HG02763 (cell line): Measurements from ENCODE around the gene SRGAP3.

Experiments
- ATAC-seq: cut with Tn5 transposase; IDR thresholded peaks from one replicate; pipeline ENCODE4 v1.9.1; 2021; ENCODE audit warnings: mild to moderate bottlenecking, moderate library complexity; ENCODE audit not compliant: unreplicated experiment

SRGAP3 gene

DNA sequence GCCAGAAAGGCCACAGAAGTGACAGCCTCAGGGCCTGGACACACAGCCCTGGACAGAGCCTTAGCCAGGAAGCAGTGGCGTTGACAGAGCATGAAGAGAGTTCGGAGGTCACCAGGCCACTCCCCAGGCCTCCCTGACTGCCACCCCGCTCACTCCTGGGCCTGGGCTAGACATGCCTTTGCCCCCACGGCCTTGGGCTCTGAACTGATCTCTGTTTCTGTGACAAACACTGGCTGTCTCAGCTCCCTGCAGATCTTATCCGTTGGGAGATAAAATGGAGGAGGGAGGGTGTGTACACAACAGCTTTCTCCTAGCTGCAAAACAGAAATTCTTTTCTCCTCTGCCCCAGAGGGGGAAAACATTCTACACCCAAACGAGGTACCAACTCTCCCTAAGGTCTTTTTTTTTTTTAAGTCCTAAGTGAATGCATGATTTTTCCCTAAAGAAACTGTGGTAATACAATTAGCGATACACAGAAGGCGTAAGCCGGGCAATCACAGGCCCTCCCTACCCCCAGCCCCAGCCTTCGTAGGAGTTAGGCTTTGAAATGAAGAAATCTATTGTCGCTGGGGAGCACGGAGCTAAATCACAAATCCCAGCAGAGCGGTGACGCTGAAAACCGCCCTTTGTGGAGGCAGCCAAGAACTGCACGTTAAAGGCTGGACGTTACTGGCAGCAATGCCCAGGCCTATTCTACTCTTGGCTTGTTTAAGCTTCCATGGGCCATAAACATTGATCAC is 45.0 kb downstream of the SRGAP3 start:
- no peak for ATAC-seq

DNA sequence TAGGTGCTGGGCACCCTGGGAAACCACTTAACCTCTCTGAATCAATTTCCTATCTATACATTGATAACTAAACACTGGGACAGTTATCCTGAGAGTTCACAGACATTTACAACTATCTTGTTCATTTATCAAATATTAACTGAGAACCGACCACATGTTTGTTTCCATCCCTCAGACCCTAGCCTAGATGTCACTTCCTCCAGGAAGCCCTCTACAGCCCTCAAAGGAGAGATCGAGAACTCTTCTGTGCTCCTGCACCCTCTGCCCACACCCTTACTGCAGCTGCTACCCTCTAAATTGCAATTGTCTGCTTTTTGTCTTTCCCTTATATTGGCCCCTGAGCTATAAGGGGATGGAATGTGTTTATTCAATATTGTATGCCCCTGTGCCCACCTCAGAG is 46.1 kb downstream of the SRGAP3 start:
- no peak for ATAC-seq

DNA sequence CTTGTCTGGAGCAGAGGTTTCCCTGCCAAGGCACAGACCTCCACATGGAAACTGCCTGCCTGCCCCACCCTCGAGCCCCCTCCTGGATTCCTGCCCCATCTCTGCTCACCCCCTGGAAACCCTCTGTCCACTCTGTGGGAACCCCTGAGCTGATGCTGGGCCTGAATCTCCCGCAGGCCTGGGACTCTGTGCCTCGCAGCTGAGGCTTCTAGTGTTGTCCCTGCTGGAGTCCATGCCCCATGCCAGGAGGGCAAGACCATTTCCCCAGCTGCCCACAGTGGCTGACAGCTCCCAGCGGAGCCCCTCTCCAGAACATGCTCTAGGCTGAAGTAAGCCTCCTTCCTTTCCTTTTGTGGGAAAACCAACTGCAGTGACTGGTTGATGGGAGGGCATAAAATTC is 46.9 kb downstream of the SRGAP3 start:
- no peak for ATAC-seq

DNA sequence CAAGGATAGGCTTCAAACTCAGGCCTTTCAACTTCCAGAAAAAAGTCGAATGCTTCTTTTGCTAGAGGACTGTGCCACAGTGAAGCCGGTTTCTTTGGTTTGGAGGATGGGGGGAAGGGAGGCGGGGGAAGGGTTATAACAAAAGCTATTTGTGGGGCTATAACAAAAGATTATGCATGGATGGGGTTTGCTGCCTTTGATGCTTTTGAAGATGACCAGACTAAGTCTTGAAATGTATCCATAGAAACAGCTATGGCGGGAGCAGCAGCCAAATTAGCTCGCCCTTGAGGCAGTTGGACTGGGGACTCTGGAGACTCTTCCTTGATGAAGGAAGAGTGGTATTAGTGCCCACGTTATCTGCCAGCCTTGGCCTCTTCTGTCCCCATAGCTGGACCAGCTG is 47.5 kb downstream of the SRGAP3 start:
- ATAC-seq: no peak

DNA sequence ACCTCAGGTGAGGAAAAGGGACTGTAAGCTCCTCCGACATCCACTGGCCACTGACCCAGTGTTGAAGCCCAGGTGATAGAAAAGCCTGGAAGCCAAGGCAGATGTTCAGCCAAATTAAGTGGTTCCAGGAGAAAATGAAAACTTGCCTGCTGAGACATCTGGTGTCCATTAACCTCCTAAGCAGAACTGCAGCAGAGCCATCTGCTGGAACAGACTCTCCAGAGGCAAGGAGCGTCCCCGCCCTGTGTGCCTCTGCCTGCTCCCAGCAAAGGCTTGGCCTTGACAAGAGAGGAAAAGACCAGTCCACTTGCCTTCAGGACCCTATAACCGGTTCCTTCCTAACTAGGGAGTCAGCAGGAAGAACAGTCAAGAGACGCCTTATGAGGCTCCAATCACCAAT is 48.2 kb downstream of the SRGAP3 start:
- no peak for ATAC-seq

DNA sequence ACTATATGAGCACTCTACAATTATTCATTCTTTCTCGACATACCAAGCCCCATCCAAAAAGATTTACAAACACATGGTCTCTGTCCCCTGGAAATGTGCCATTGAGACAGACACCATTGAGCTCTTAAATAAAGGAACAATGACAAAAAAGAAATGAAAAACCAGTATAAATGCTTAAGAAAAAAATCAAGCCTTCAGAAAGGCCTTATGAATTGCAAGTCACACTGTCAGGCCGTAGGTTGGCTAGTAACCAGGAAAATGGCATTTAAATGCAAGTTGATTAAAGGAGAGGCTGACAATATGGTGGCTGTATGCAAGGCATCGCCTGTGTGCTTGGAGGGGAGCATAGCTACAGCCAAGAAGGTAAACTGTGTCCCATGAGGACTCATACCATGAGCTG is 49.7 kb downstream of the SRGAP3 start:
- no peak for ATAC-seq

DNA sequence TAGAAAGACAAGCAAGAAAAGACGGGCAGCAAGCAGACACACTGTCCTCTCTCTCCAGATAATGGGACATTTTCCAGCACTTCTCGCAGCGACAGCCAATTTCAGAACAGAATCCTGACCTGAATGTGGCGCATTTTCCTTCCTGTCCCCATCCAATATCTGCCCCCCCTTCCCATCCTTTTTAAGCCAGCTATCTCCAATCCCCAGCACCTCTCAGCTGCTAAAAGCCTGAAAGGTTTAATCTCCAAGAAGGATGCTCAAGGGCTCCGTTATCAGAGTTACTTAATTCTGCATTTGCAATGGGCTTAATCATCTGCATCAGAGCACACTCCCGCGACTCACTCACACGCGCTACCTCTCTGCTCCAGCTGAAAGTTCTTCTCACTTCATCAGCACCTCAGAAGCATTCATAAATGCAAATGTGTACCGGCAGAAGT is 50.5 kb downstream of the SRGAP3 start:
- no peak for ATAC-seq

DNA sequence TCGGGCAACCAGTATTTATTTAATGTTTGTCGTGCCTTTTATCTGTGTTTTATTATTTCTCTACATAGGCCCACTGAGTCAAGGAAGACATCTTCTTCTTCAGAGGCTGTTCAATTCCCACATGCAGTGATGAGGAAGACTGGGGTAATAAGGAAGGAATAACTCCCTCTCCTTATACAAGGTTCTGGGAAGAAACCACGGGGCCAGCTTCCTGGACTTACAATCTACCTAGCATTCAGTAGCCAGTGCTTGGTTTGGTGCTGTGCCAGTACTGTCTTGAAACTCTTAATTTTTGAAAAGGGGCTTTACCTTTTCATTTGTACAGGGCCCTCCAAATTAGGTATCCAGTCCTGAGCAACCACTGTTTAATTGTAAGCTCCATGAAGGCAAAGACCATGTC is 51.2 kb downstream of the SRGAP3 start:
- ATAC-seq: no peak

DNA sequence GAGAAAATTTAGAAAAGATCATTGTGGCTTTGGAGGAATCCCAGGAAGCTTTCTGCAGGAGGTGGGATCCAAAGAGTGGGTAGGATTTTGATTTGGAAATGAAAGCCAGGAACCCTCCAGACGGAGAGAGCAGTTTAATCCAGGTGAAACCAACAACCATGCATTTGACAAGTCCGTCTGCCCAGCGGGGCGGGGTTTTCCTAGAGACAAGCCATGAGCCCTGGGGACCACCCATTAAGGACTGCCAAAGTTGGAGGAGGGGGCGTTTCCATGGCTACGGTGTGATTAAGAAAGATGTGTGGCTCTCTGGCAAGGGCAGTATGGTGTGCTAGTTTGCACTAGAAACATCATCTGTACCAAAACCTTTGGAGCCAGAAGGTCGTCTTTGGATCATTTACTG is 53.4 kb downstream of the SRGAP3 start:
- ATAC-seq: no peak

DNA sequence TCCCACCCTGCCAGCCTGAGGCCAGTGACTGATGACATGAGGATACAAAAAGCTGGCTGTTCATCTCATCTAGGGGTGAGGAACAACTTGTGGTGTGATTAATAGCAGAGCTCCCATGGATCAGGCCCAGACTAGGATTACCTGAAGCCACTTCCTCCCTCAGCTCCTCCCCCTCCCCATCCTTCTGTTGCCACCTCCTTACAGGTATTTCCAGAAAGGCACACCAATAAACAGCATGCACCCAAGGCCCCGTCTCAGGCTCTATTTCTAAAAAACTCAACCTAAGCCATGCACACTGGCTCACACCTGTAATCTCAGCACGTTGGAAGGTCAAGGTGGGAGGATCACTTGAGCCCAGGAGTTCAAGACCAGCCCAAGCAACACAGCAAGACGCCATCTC is 54.1 kb downstream of the SRGAP3 start:
- no peak for ATAC-seq

DNA sequence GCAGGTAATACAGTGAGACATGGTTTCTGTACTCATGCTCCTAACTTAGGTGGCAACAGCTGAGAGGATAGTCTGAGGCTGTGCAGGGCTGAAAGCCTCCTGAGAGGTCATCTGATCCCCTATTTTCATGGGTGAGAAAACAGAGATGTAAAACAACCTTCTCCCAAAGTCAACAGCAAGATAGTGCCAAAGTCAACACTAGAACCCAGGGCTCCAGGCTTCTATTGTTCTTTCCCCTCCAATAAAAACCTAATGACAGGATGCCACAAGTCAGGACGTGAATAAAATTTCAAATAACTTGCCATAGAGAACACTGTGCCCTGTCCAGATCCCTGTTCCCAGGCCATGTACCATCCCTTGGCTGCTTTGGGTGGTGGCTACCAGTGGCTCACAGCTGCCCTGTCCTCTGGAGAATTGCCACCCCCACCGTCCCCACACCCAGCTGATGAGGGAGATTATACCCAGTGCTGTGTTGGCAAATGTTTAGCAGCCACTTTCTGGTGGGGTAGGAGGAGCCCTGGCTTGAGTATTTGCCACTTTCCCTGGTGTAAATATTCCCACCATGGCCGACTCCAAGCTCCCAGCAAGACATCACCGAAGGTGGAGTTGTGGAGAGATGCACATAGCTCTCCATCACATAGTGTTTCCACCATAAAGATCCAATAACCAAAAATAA is 54.8 kb downstream of the SRGAP3 start:
- no peak for ATAC-seq

DNA sequence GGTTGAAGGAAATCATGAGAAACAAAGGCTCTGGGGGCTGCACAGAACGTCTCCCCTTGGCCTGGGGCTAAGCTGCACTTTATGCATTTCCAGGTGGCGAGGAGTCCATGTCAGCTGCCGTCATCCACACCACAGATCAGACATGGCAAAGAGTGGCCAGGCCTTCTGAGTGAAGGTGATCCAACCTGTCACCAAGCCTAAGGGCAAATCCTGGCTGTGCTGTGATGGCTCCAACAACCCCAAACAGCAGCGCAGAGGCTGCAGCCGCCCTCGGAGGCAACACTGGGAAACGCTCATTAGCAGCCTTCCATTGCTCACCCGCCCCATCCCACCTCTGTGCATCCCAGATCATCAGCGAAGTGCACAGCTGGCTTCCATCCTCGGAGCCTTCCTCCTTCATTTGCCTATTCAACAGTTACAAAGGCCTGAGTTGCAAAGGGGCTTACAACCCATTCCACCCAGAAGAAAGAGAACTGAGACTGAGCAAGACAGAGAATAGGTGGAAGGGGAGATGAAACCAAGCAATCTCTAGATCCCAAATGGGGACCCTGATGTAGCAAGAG is 55.7 kb downstream of the SRGAP3 start:
- no peak for ATAC-seq

DNA sequence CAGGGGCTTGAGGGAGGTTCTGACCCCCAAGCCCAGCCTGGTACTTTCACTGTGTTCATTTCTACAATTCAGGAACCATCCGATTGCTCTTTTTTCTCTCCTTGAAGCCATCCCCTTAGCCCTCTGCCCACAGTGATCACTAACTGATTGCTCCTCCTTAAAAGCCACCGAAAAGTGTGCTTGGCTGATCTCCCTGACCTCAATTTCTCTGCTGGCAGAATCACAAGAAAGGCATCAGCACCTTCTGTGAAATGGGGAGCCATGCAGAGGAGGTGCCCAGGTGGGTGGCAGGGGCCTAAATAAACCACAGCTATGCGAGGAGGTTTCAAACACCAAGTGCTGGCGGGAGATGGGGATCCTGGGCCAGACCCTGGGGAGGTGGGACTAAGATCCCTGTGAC is 56.2 kb downstream of the SRGAP3 start:
- ATAC-seq: no peak

DNA sequence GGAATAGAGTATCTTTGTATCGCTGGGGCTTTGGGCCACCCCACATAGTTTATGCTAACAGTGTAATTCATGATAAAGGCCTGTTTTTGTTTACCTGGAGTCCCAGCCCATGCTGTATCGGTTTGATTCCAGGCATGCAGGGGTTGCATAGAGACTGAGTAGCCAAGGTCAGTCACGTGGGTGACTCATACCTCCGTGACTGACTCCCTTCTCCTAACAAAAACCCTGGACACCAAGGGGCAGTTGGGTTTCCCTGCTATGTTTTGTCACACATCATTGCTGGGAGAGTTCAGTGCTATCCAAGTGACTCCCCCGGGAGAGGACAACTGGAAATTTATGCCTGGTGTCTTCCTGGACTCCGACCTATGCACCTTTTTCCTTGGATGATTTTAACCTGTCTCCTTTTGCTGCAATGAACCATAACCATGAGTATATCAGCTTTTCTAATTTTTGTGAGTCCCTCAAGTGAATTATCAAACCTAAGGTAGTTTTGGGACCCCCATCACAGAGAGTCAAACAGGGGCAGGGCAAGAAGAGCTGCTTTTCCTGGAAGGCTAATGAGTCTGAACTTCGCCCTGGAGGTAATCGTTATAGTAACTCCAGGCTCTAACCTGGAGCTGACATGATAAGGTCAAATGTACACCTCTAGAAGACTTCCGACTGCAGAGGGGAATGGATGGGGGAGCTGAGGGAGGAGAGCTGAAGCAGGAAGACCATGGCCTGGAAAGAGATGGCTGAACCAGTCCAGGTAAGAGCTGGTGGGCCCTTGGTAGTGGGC is 57.0 kb downstream of the SRGAP3 start:
- no peak for ATAC-seq

DNA sequence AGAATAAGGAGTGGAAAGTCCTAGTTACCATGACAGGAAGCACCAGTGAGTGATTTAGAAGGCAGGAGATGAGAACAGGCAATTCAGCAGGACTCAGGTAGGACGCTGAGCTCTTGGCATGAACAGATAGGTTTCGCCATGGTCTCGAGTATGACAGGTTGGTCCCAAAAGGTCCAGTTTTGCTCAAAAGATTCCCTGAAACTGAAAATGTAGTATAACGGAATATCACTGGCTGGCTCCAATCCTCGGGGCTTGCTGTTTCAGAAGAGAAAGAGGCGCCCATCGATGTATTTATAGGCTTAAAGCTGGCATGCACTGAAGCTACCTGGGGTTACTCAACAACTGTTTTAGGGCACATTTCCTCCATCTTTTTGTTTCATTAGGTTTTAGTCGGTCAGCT is 59.2 kb downstream of the SRGAP3 start:
- no peak for ATAC-seq

DNA sequence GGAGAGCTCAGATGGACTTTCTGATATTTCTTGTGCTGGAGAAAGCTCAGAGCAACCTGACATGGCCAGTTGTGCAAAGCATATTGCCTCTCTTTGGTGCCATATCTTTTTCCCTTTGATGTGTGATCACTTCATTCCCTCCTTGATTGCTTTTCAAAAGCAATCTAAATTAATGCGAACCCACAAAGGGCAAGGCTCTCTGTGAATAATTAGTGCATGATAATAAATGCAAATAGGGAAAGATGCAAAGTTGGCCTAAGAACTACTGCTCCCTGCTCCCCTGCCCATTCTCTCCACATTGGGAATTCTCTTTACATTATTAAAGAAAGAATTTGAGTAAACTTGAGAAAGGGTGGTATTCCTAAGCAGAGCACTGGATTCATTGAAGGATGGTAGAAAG is 60.9 kb downstream of the SRGAP3 start:
- ATAC-seq: no peak

DNA sequence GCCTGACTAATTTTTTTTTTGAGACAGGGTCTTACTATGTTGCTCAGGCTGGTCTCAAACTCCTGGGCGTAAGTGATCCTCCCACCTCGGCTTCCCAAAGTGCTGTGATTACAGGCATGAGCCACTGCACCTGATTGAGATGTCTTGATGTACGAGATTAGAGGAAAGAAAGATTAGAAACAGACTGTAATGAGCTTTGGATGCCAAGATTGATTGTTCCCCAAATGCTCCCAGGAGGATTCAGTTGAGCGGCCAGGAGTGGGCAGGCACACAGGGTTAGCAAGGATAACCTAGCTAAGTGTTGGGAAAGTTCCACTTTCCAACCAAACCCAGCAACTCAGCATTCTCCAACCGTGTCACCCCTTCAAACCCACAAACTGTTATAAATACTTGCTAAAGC is 63.7 kb downstream of the SRGAP3 start:
- ATAC-seq: no peak

DNA sequence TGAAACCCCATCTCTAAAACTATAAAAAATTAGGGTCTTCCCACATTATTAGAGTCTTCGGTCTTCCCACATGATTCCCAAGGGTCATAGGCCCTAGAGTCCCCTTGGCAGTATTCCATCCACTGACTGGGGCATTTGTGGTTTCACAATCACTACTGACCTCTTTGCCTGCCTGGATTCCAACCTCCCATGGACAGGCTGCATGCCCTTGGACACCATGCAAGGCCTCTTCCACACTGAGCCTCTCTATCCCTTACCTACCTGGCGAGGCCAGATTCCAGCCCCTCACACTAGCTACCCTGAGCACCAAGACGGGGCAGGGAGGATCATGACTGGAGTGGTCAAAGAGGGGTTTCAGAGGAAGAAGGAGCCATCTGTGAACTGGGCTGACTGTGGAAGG is 64.4 kb downstream of the SRGAP3 start:
- no peak for ATAC-seq

DNA sequence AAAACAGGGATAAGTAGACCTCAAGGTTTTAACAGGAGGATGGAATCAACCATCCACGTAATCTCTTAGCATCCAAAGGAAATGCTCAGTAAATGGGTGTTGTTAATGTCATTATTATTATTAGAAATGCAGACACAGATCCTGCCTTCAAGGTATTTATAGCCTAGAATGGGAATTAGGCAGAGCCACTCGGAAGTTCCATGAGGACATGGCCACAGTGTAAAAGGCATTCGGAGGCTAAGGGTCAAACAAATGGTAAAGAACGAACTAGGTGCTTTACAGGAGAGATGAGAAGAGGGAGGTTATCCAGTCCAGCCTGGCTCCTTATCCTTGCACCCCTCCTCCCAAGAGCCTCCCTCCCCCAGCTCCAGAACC is 65.0 kb downstream of the SRGAP3 start:
- no peak for ATAC-seq

DNA sequence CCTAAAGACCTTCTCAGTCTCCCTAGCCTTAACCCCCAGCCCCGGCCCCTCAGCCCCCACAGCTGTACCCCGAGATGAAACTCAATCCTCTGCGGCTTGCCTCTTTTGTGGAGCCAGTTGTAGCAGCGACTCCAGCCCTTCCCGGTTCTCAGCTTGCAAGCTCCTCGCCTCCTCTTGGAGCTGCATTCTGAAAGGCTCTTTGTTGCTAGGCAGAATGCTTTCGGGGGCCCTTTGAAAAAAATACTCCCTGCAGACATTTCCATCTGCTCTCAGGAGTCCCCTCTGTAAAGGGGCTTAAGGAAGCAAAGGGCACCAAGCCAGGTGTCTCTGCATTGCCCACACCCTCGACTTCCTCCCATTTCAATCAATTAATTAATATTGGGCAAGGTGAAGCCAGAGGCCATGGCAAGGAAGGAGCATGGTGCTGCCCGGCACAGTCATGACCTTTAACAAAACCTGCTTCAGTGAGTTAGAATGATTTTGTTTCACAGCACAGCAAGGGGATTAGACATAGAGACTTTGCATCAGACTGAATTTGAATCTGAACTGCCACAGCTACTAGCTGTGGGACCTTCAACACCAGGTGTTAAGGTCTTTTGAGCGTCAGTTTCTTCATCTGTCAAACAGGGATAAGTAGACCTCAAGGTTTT is 65.5 kb downstream of the SRGAP3 start:
- no peak for ATAC-seq

DNA sequence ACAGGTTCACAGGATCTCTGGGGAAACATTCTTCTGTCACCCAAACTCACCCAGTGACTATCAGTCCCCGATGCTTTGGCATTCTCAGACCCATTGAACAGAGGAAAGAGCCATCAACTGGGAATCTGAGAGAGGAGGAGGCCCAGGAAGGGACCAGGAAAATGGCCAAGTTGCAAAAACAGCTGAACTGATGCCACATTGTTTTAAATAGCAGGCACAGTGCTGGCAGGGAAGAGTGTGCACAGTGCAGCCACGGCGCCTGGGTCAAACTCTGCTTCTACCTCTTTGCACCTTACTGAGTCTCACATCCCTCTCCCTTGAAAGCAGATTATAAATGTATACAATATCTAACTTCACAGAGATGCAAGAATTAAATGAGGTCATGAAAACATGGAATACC is 66.4 kb downstream of the SRGAP3 start:
- ATAC-seq: no peak
